ENCODE measurements around the gene ATOH8. TPM values are rescaled to one million over a fixed set of nuclear protein-coding genes. Genes with fewer than 3 reads are reported as not detected.

Gene ATOH8
- 15.7 TPM for total RNA-seq
- 10 to 100 TPM; 10.4 to 24.1 (median 19.7) TPM for polyA plus RNA-seq (ENCODE audit: insufficient read depth in 1 of 8, insufficient read length in 8 of 8, low replicate concordance in 1 of 8)
- long read RNA-seq, donor 1, transcript ATOH8-201 (3 exons, 2,438 nt): major isoform, 6 of 6 reads
- long read RNA-seq, donor 1, partial matches to known transcripts: 0 of 6 reads
- long read RNA-seq, donor 1, other reads (novel, unspliced or antisense): 0 of 6 reads
- long read RNA-seq, donor 2, partial matches to known transcripts: 0 of 1 reads
- long read RNA-seq, donor 2, other reads (novel, unspliced or antisense): 0 of 1 reads
- long read RNA-seq, donor 3, transcript ATOH8-201 (3 exons, 2,438 nt): major isoform, 11 of 11 reads
- long read RNA-seq, donor 3, partial matches to known transcripts: 0 of 11 reads
- long read RNA-seq, donor 3, other reads (novel, unspliced or antisense): 0 of 11 reads
- long read RNA-seq, donor 4, partial matches to known transcripts: 0 of 3 reads
- long read RNA-seq, donor 4, other reads (novel, unspliced or antisense): 0 of 3 reads
- long read RNA-seq, donor 5, transcript ATOH8-201 (3 exons, 2,438 nt): major isoform, 16 of 16 reads
- long read RNA-seq, donor 5, partial matches to known transcripts: 0 of 16 reads
- long read RNA-seq, donor 5, other reads (novel, unspliced or antisense): 0 of 16 reads
- long read RNA-seq, donor 6, transcript ATOH8-201 (3 exons, 2,438 nt): major isoform, 10 of 10 reads
- long read RNA-seq, donor 6, partial matches to known transcripts: 0 of 10 reads
- long read RNA-seq, donor 6, other reads (novel, unspliced or antisense): 0 of 10 reads
- long read RNA-seq, donor 7, transcript ATOH8-201 (3 exons, 2,438 nt): major isoform, 8 of 8 reads
- long read RNA-seq, donor 7, partial matches to known transcripts: 0 of 8 reads
- long read RNA-seq, donor 7, other reads (novel, unspliced or antisense): 0 of 8 reads
- long read RNA-seq, donor 8, partial matches to known transcripts: 0 of 1 reads
- long read RNA-seq, donor 8, other reads (novel, unspliced or antisense): 0 of 1 reads
- long read RNA-seq, donor 9, transcript ATOH8-201 (3 exons, 2,438 nt): major isoform, 8 of 8 reads
- long read RNA-seq, donor 9, partial matches to known transcripts: 0 of 8 reads
- long read RNA-seq, donor 9, other reads (novel, unspliced or antisense): 0 of 8 reads
- long read RNA-seq, donor 10, transcript ATOH8-201 (3 exons, 2,438 nt): major isoform, 8 of 8 reads
- long read RNA-seq, donor 10, partial matches to known transcripts: 0 of 8 reads
- long read RNA-seq, donor 10, other reads (novel, unspliced or antisense): 0 of 8 reads
- long read RNA-seq, donor 11, transcript ATOH8-201 (3 exons, 2,438 nt): major isoform, 8 of 9 reads
- long read RNA-seq, donor 11, partial matches to known transcripts: 0 of 9 reads
- long read RNA-seq, donor 11, other reads (novel, unspliced or antisense): 0 of 9 reads

GRCh38 chr2:85753525-85754312, at the start of gene ATOH8:
Gene ATOH8, plus strand, starts transcription at chr2:85753991. Its CDS starts 199 bp downstream, at chr2:85754190.
- under 1% methylated on average over 60 of the region's 81 CpGs for WGBS (ENCODE audit: insufficient coverage)
- peaks cover 78% of the 10 kb centered on the region for H3K4me1 ChIP-seq (ENCODE audit: control insufficient read depth, insufficient read depth, low read length)
- no peaks in the 10 kb centered on the region for H3K36me3 ChIP-seq (ENCODE audit: control insufficient read depth, insufficient read depth, low read length)
- peak; percentile 86 for DNase-seq
- H3K27me3 ChIP-seq (ENCODE audit: control insufficient read depth, insufficient read depth, low read length): peaks cover 51% of the 10 kb centered on the region
- peak within 1 kb of the TSS; percentile 51 for H3K27ac ChIP-seq (ENCODE audit: low read length)
- peak within 1 kb of the TSS; percentile 72 for H3K4me3 ChIP-seq (ENCODE audit: low read length)
- H3K9me3 ChIP-seq (replicated peaks; ENCODE audit: control insufficient read depth, low read depth, low read length): no peaks in the 10 kb centered on the region

DNA sequence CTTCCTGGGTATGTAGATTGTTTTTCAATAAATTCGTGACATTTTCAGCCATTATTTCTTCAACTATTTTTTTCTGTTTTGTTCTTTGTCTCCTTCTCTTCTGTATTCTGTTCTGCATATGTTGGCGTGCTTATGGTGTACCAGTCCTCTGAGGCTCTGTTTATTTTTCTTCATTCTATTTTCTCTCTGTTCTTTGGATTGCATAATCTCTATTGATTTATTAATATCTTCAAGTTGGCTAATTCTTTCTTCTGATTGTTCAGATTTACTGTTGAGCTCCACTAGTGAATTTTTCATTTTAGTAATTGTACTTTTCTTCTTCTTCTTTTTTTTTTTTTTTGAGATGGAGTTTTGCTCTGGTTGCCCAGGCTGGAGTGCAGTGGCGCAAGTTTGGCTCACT, 49.8 kb upstream of the ATOH8 start:
- WGBS (ENCODE audit: insufficient coverage): no CpG with 5 or more reads among the region's 3 CpGs
- no peak overlapping the region for H3K4me3 ChIP-seq (ENCODE audit: low read length)
- H3K27me3 ChIP-seq (ENCODE audit: control insufficient read depth, insufficient read depth, low read length): no peaks in the 10 kb centered on the region
- no peak overlapping the region for H3K27ac ChIP-seq (ENCODE audit: low read length)
- no peaks in the 10 kb centered on the region for H3K36me3 ChIP-seq (ENCODE audit: control insufficient read depth, insufficient read depth, low read length)
- H3K4me1 ChIP-seq (ENCODE audit: control insufficient read depth, insufficient read depth, low read length): peaks cover 6% of the 10 kb centered on the region
- no peak for DNase-seq
- H3K9me3 ChIP-seq (replicated peaks; ENCODE audit: control insufficient read depth, low read depth, low read length): no peaks in the 10 kb centered on the region

- Histone ChIP-seq H3K9me3 (replicated peaks; ENCODE audit: control insufficient read depth, low read depth, low read length) (no peaks in the 10 kb centered on the region), H3K4me1 (ENCODE audit: control insufficient read depth, insufficient read depth, low read length) (peaks cover 10% of the 10 kb centered on the region), H3K4me3 (ENCODE audit: low read length) (no peak overlapping the region), H3K36me3 (ENCODE audit: control insufficient read depth, insufficient read depth, low read length) (no peaks in the 10 kb centered on the region), H3K27ac (ENCODE audit: low read length) (peak overlapping the region; percentile 69), H3K27me3 (ENCODE audit: control insufficient read depth, insufficient read depth, low read length) (peaks cover 4% of the 10 kb centered on the region)
- 78% methylated on average over 7 of the region's 8 CpGs for WGBS (ENCODE audit: insufficient coverage)
- peak; percentile 47 for DNase-seq
These were observed 48.8 kb upstream of the ATOH8 start for GRCh38 chr2:85704800-85705679.

DNA sequence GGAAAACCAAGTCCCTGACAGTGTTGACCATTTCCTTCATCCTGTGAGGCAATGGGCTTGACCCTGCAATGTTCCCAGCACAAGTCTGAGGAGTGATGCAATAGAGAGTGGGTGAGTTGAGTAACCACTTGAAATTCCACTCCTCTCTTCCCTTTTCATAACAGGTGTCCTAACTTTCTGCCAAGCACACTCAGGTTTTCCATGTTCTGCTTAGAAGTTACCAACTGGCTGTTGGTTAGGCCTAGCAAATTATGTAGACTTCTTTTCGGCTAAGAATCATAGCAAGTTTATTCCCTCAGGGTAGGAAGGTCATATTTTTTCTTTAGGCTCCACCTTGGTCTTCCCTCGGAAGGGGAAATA, 48.1 kb upstream of the ATOH8 start:
- 40% methylated on average over 1 of the region's 2 CpGs for WGBS (ENCODE audit: insufficient coverage)
- peaks cover 6% of the 10 kb centered on the region for H3K27me3 ChIP-seq (ENCODE audit: control insufficient read depth, insufficient read depth, low read length)
- no peaks in the 10 kb centered on the region for H3K9me3 ChIP-seq (replicated peaks; ENCODE audit: control insufficient read depth, low read depth, low read length)
- no peak overlapping the region for H3K4me3 ChIP-seq (ENCODE audit: low read length)
- H3K36me3 ChIP-seq (ENCODE audit: control insufficient read depth, insufficient read depth, low read length): no peaks in the 10 kb centered on the region
- peak; percentile 57 for DNase-seq
- H3K27ac ChIP-seq (ENCODE audit: low read length): peak overlapping the region; percentile 69
- H3K4me1 ChIP-seq (ENCODE audit: control insufficient read depth, insufficient read depth, low read length): peaks cover 15% of the 10 kb centered on the region

GRCh38 chr2:85706063-85706462, 47.7 kb upstream of the ATOH8 start:
- peaks cover 18% of the 10 kb centered on the region for H3K4me1 ChIP-seq (ENCODE audit: control insufficient read depth, insufficient read depth, low read length)

DNA sequence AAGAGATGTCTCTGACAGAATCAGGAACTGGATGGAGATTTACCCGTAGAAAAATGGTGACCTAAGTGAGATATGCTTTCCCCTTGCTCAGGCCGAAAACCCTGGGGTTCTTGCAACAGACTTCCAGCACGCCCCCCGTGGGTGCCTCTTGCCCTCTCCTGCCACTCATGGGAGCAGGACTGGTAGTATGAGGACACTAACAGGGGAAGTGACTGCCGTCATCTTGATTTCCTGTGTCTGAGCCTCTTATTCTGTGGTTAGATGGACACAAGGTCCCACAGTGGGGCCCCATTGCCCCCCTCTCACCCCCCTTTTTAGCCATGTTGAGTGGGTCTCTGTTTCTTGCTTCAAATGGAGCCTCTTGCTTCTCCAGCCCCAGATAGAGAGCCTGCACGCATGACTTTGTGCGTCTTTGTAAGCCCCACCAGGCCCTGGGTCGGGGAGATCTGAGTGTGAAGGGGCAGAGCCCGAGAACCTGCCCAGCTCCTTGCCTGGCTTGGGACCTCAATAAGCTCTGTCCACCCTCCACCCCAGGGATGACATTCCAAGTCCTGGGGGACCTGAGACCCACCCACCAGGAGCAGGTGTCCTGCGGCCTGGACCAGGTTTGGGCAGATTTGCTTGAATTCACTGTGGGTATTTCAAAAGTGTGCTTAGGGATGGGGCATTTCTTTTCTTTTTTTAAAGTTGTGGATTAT, 47.0 kb upstream of the ATOH8 start:
- H3K27me3 ChIP-seq (ENCODE audit: control insufficient read depth, insufficient read depth, low read length): peaks cover 10% of the 10 kb centered on the region
- peak; percentile 33 for DNase-seq
- H3K9me3 ChIP-seq (replicated peaks; ENCODE audit: control insufficient read depth, low read depth, low read length): no peaks in the 10 kb centered on the region
- H3K4me3 ChIP-seq (ENCODE audit: low read length): no peak overlapping the region
- peak overlapping the region; percentile 59 for H3K27ac ChIP-seq (ENCODE audit: low read length)
- peaks cover 23% of the 10 kb centered on the region for H3K4me1 ChIP-seq (ENCODE audit: control insufficient read depth, insufficient read depth, low read length)
- WGBS (ENCODE audit: insufficient coverage): 74% methylated on average over 5 of the region's 10 CpGs
- no peaks in the 10 kb centered on the region for H3K36me3 ChIP-seq (ENCODE audit: control insufficient read depth, insufficient read depth, low read length)

More at GRCh38 chr2:85706063-85706462, 47.7 kb upstream of the ATOH8 start:
- H3K9me3 ChIP-seq (replicated peaks; ENCODE audit: control insufficient read depth, low read depth, low read length): no peaks in the 10 kb centered on the region
- 67% methylated on average over 2 of the region's 6 CpGs for WGBS (ENCODE audit: insufficient coverage)
- H3K36me3 ChIP-seq (ENCODE audit: control insufficient read depth, insufficient read depth, low read length): no peaks in the 10 kb centered on the region
- H3K27me3 ChIP-seq (ENCODE audit: control insufficient read depth, insufficient read depth, low read length): peaks cover 6% of the 10 kb centered on the region
- no peak overlapping the region for H3K4me3 ChIP-seq (ENCODE audit: low read length)
- no peak for DNase-seq
- H3K27ac ChIP-seq (ENCODE audit: low read length): peak overlapping the region; percentile 59

- no peaks in the 10 kb centered on the region for H3K9me3 ChIP-seq (replicated peaks; ENCODE audit: control insufficient read depth, low read depth, low read length)
- H3K4me3 ChIP-seq (ENCODE audit: low read length): no peak overlapping the region
- no peaks in the 10 kb centered on the region for H3K36me3 ChIP-seq (ENCODE audit: control insufficient read depth, insufficient read depth, low read length)
- DNase-seq: peak; percentile 87
- peaks cover 10% of the 10 kb centered on the region for H3K27me3 ChIP-seq (ENCODE audit: control insufficient read depth, insufficient read depth, low read length)
- H3K27ac ChIP-seq (ENCODE audit: low read length): peak overlapping the region; percentile 59
- no CpG with 5 or more reads among the region's 10 CpGs for WGBS (ENCODE audit: insufficient coverage)
- H3K4me1 ChIP-seq (ENCODE audit: control insufficient read depth, insufficient read depth, low read length): peaks cover 25% of the 10 kb centered on the region
These were observed 46.5 kb upstream of the ATOH8 start for GRCh38 chr2:85707304-85707703.

- H3K4me3 ChIP-seq (ENCODE audit: low read length): no peak overlapping the region
- no peaks in the 10 kb centered on the region for H3K36me3 ChIP-seq (ENCODE audit: control insufficient read depth, insufficient read depth, low read length)
- peaks cover 10% of the 10 kb centered on the region for H3K27me3 ChIP-seq (ENCODE audit: control insufficient read depth, insufficient read depth, low read length)
- no peak overlapping the region for H3K27ac ChIP-seq (ENCODE audit: low read length)
- H3K4me1 ChIP-seq (ENCODE audit: control insufficient read depth, insufficient read depth, low read length): peaks cover 32% of the 10 kb centered on the region
- WGBS (ENCODE audit: insufficient coverage): no CpG with 5 or more reads among the region's 1 CpG
- no peak for DNase-seq
- no peaks in the 10 kb centered on the region for H3K9me3 ChIP-seq (replicated peaks; ENCODE audit: control insufficient read depth, low read depth, low read length)
These were observed 45.1 kb upstream of the ATOH8 start for GRCh38 chr2:85708641-85709040.
